ENCODE measurements around the gene GPT2. TPM values are rescaled to one million over a fixed set of nuclear protein-coding genes. Genes with fewer than 3 reads are reported as not detected.

Gene GPT2
- total RNA-seq, 1 experiment from 2014 or later: 81.8 TPM

- no peak for DNase-seq (ENCODE audit: low spot score)
- H3K36me3 Mint-ChIP-seq: peaks cover 15% of the 10 kb centered on the region
- TF ChIP-seq CREB1 (CRISPR knock-in tag; IDR thresholded peaks at IDR 0.05) (no peak), USF2 (CRISPR knock-in tag; IDR thresholded peaks at IDR 0.05) (no peak), ZNF121 (CRISPR knock-in tag; IDR thresholded peaks at IDR 0.05) (no peak), CREM (CRISPR knock-in tag; IDR thresholded peaks at IDR 0.05) (no peak), ZNF219 (CRISPR knock-in tag; IDR thresholded peaks at IDR 0.05; ENCODE audit: borderline replicate concordance) (no peak), FOXK1 (CRISPR knock-in tag; IDR thresholded peaks at IDR 0.05) (no peak), CDX4 (CRISPR knock-in tag; IDR thresholded peaks at IDR 0.05; ENCODE audit: borderline replicate concordance) (no peak)
Measured at GRCh38 chr16:46883353-46883689, 841 bp upstream of the GPT2 start.

GRCh38 chr16:46884513-46885293 lies 541 bp downstream of the GPT2 start:
- TF ChIP-seq NFYB (CRISPR knock-in tag; conservative IDR thresholded peaks at IDR 0.05; ENCODE audit: low read depth): no peak
- no peak for TF ChIP-seq ZBTB43 (CRISPR knock-in tag; IDR thresholded peaks at IDR 0.05)
- TF ChIP-seq ARID4B (CRISPR knock-in tag; IDR thresholded peaks at IDR 0.05; ENCODE audit: borderline replicate concordance): peak; percentile 46; the same call in 1 of the 2 replicates
- peak; percentile 21; the same call in 1 of the 2 replicates for TF ChIP-seq HMGXB4 (CRISPR knock-in tag; IDR thresholded peaks at IDR 0.05)
- TF ChIP-seq ESRRA (CRISPR knock-in tag; IDR thresholded peaks at IDR 0.05; ENCODE audit: borderline replicate concordance): no peak
- TF ChIP-seq ZNF263 (CRISPR knock-in tag; IDR thresholded peaks at IDR 0.05; ENCODE audit: low read depth): 0 out of 2 replicates have a peak, but pooled peaks have one; percentile 6
- TF ChIP-seq USF1 (CRISPR knock-in tag; IDR thresholded peaks at IDR 0.05): peak; percentile 8; the same call in 1 of the 2 replicates
- ChIA-PET CTCF (interaction anchor here (1.3 to 6.0 kb wide), 8 partner anchors 16 to 211 kb away, joined by 3 to 54 read pairs (median 4); no protein-coding TSS in a partner anchor), POLR2A (interaction anchor here (0.8 to 1.4 kb wide), 10 partner anchors 11 to 252 kb away, joined by 3 to 8 read pairs (median 4); partner anchors contain the start of gene ORC6)
- Mint-ChIP-seq H3K27me3 (ENCODE audit: low read depth) (no peaks in the 10 kb centered on the region), H3K36me3 (peaks cover 15% of the 10 kb centered on the region), H3K4me3 (peak overlapping the region; percentile 92), H3K4me1 (peaks cover 47% of the 10 kb centered on the region), H3K27ac (peak overlapping the region; percentile 92; the same call in 1 of the 2 replicates), H3K9me3 (no peaks in the 10 kb centered on the region)
- DNase-seq (ENCODE audit: low spot score): no peak
- ATAC-seq: no peak

More at GRCh38 chr16:46883353-46883689, 841 bp upstream of the GPT2 start:
- Mint-ChIP-seq H3K27ac (peak overlapping the region; percentile 95), H3K27me3 (ENCODE audit: low read depth) (no peaks in the 10 kb centered on the region), H3K9me3 (no peaks in the 10 kb centered on the region), H3K4me1 (peaks cover 52% of the 10 kb centered on the region), H3K4me3 (peak overlapping the region; percentile 92)
- ChIA-PET POLR2A (interaction anchor here (0.9 to 1.4 kb wide), 9 partner anchors 10 to 194 kb away, joined by 3 to 8 read pairs (median 3); partner anchors contain the start of genes C16orf87 and ORC6), CTCF (interaction anchor here (0.9 to 6.0 kb wide), 8 partner anchors 17 to 254 kb away, joined by 3 to 54 read pairs (median 4); no protein-coding TSS in a partner anchor)
- ATAC-seq: no peak

Measured in WTC11 (cell line).